Measurements from ENCODE around the gene PLEKHG2.

- TF ChIP-seq, protein P1, sequence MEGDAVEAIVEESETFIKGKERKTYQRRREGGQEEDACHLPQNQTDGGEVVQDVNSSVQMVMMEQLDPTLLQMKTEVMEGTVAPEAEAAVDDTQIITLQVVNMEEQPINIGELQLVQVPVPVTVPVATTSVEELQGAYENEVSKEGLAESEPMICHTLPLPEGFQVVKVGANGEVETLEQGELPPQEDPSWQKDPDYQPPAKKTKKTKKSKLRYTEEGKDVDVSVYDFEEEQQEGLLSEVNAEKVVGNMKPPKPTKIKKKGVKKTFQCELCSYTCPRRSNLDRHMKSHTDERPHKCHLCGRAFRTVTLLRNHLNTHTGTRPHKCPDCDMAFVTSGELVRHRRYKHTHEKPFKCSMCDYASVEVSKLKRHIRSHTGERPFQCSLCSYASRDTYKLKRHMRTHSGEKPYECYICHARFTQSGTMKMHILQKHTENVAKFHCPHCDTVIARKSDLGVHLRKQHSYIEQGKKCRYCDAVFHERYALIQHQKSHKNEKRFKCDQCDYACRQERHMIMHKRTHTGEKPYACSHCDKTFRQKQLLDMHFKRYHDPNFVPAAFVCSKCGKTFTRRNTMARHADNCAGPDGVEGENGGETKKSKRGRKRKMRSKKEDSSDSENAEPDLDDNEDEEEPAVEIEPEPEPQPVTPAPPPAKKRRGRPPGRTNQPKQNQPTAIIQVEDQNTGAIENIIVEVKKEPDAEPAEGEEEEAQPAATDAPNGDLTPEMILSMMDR (conservative IDR thresholded peaks at IDR 0.05) = peak; percentile 94
- no peak for TF ChIP-seq ZFX (IDR thresholded peaks at IDR 0.05)
These were observed 61.7 kb downstream of the PLEKHG2 start for GRCh38 chr19:39474139-39474620.

Data from C4-2B (cell line).